IPS-18a (cell line): Measurements from ENCODE around the gene REC114.

Experiments
- H3K27ac ChIP-seq: one replicate; pipeline ENCODE4 v1.5.1; 2013; ENCODE audit warnings: low read length
- H3K27me3 ChIP-seq: one replicate; pipeline ENCODE4 v1.6.1; 2013; ENCODE audit warnings: mild to moderate bottlenecking, low read length; ENCODE audit not compliant: control insufficient read depth, insufficient read depth
- H3K36me3 ChIP-seq: one replicate; pipeline ENCODE4 v1.6.1; 2013; ENCODE audit warnings: low read depth, low read length; ENCODE audit not compliant: control insufficient read depth
- H3K4me1 ChIP-seq: one replicate; pipeline ENCODE4 v1.6.1; 2013; ENCODE audit warnings: low read depth, low read length; ENCODE audit not compliant: control insufficient read depth
- H3K4me3 ChIP-seq: one replicate; pipeline ENCODE4 v1.5.1; 2013; ENCODE audit warnings: low read length
- H3K9ac ChIP-seq: one replicate; pipeline ENCODE4 v1.6.1; 2013; ENCODE audit warnings: mild to moderate bottlenecking, low read length, moderate library complexity
- H3K9me3 ChIP-seq: one replicate; pipeline ENCODE4 v1.6.1; 2013; ENCODE audit warnings: low read depth, low read length; ENCODE audit not compliant: control insufficient read depth

The REC114 gene

DNA sequence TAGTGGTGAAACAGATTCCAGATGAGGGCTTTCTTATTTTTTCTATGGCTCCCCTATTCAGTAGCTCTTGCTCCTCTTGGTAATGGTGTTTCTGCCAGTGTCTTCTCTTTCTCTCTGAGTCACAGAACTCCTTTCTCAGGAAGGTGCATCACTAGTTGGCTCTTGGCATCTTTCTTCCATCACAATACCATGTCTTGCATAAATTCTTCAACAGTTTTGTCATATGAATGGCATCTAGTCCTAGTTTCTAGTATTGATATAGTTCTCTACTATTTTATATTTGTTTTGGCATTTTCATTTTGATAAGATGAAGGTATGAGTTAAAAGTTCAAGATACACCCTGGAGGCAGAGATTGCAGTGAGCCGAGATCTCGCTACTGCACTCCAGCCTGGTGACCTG is 51.0 kb downstream of the REC114 start:
- Histone ChIP-seq H3K4me3 (no peak overlapping the region), H3K9me3 (no peaks in the 10 kb centered on the region), H3K9ac (no peak overlapping the region), H3K27ac (no peak overlapping the region), H3K36me3 (no peaks in the 10 kb centered on the region), H3K4me1 (no peaks in the 10 kb centered on the region), H3K27me3 (no peaks in the 10 kb centered on the region)

DNA sequence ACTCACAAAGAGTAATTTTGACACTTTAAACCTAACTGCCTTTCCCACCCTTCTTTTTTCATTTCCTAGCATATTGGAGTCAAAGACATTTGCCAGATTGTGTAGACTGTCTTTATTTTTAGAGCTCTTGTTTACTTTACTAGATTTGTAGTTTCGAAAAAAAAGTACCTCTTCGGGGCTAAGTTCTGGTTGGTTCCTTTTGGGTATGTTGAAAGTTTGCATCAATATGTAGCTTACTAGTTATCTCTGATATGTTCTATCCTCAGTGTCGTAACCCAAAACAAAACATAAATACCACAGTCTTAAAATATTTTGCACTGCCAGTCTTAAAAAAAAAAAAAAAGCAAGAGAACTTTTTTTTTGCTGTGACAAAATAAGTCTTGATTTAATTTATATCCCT is 52.2 kb downstream of the REC114 start:
- Histone ChIP-seq H3K4me1 (no peaks in the 10 kb centered on the region), H3K4me3 (no peak overlapping the region), H3K36me3 (no peaks in the 10 kb centered on the region), H3K27me3 (no peaks in the 10 kb centered on the region), H3K27ac (no peak overlapping the region), H3K9me3 (no peaks in the 10 kb centered on the region), H3K9ac (no peak overlapping the region)

DNA sequence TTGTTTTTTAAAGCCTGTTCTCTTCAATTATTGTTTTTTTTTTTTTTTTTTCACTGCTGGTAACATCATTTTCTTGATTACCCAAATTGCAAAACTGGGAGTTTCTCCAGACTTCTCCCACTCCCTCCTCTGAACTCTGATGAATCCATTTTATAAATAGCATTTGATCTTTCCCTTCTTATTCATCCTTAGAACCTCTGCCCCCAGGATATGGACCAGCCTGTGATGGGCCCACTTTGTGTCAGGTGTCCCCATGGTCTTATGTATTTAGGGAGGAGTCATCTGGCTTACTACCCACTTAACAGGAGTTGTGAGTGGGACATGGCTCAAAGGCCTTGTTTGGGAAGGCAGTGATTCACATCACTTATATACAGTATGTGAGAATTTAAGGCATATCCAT is 57.7 kb downstream of the REC114 start:
- Histone ChIP-seq H3K9me3 (no peaks in the 10 kb centered on the region), H3K27me3 (no peaks in the 10 kb centered on the region), H3K27ac (no peak overlapping the region), H3K9ac (no peak overlapping the region), H3K36me3 (no peaks in the 10 kb centered on the region), H3K4me3 (no peak overlapping the region), H3K4me1 (no peaks in the 10 kb centered on the region)

DNA sequence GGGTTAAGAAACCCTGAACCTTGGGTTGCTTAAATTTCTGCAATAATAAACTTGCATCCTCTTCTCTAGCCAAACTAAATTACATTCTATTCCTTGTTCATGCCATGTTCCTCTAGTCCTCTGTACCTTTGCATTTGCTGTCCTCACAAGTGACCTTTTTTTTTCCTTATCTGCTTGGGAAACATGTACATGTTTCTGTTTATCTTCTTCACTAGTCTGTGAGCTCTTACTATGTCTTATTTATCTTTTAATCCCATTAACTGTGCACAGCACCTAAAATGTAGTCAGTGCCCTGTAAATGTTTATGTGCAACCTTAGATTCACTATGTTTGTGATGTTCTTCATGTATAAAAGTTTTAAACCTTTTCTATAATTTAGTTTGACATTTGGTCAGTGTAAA is 61.9 kb downstream of the REC114 start:
- H3K27ac ChIP-seq: no peak overlapping the region
- H3K4me3 ChIP-seq: no peak overlapping the region
- no peaks in the 10 kb centered on the region for H3K36me3 ChIP-seq
- no peaks in the 10 kb centered on the region for H3K9me3 ChIP-seq
- no peaks in the 10 kb centered on the region for H3K27me3 ChIP-seq
- no peak overlapping the region for H3K9ac ChIP-seq
- H3K4me1 ChIP-seq: no peaks in the 10 kb centered on the region

DNA sequence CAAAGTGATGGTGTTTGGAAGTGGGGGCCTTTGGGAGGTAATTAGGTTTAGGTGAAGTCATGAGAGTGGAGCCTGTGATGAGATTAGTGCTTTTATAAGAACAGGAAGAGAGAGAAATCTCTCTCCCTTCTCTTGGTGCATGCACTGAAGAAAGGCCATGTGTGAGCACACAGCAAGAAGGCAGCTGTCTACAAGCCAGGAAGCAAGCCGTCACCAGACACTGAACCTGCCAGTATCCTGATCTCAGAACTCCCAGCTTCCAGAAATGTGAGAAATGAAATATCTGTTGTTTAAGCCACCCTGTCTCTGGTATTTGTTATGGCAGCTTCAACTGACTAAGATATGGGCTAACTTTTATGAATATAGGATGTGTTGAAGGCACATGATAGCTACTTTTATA is 72.6 kb downstream of the REC114 start:
- no peaks in the 10 kb centered on the region for H3K36me3 ChIP-seq
- no peak overlapping the region for H3K9ac ChIP-seq
- H3K27me3 ChIP-seq: no peaks in the 10 kb centered on the region
- H3K9me3 ChIP-seq: no peaks in the 10 kb centered on the region
- no peak overlapping the region for H3K4me3 ChIP-seq
- H3K27ac ChIP-seq: no peak overlapping the region
- H3K4me1 ChIP-seq: peaks cover 20% of the 10 kb centered on the region

DNA sequence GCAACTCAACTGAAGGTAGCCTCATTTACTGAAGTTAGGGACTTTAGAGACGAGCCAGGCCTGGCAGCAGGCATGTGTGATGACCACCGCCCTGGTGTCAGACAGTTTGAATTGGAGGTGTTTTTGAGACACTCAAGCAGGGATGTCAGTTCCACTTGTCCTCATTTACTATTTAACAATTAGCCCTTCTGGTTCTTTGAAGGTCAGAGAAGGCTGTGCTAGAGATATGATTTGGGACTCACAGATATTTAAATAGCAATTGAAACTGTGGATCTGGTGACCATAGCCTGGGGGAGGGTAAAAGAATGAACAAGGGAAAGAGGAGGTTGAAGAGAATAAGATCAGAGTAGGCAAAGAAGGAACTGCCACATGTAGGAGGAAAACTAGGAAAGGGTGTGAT is 74.6 kb downstream of the REC114 start:
- Histone ChIP-seq H3K9ac (no peak overlapping the region), H3K4me1 (peaks cover 20% of the 10 kb centered on the region), H3K27ac (no peak overlapping the region), H3K27me3 (no peaks in the 10 kb centered on the region), H3K9me3 (no peaks in the 10 kb centered on the region), H3K36me3 (no peaks in the 10 kb centered on the region), H3K4me3 (no peak overlapping the region)

DNA sequence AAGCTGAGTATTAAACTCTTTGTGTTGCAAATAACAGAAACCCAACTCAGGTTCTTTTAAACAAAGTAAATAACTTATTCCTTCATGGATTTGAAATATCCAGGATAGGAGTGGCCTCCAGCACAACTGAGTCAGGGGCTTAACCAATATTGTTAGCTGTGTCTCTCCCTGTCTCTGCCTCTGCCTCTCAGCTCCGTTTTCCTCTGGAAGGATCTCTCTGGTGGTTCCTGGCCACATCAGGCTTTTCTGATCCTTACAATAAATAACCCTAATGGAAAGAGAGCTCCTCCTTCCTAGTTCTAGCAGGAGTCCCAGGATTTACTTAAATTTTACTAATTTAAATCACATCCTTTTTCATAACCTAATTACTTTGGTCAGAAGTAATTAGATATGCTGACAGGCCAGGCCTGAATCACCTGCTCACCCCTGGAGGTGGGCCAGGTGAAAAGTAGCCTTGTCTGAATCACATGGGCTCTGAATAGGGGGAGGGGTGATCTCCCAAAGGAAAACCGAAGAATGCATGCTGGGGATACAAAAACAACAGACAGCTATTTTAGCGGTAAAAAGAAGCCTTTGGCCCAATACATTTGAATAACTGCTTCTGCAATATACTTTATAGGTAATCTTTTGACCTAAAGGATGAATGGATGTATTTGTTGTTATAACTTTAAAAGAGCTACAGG is 75.4 kb downstream of the REC114 start:
- H3K9me3 ChIP-seq: no peaks in the 10 kb centered on the region
- no peak overlapping the region for H3K27ac ChIP-seq
- H3K36me3 ChIP-seq: no peaks in the 10 kb centered on the region
- H3K4me1 ChIP-seq: peaks cover 20% of the 10 kb centered on the region
- H3K4me3 ChIP-seq: no peak overlapping the region
- H3K27me3 ChIP-seq: no peaks in the 10 kb centered on the region
- H3K9ac ChIP-seq: no peak overlapping the region

DNA sequence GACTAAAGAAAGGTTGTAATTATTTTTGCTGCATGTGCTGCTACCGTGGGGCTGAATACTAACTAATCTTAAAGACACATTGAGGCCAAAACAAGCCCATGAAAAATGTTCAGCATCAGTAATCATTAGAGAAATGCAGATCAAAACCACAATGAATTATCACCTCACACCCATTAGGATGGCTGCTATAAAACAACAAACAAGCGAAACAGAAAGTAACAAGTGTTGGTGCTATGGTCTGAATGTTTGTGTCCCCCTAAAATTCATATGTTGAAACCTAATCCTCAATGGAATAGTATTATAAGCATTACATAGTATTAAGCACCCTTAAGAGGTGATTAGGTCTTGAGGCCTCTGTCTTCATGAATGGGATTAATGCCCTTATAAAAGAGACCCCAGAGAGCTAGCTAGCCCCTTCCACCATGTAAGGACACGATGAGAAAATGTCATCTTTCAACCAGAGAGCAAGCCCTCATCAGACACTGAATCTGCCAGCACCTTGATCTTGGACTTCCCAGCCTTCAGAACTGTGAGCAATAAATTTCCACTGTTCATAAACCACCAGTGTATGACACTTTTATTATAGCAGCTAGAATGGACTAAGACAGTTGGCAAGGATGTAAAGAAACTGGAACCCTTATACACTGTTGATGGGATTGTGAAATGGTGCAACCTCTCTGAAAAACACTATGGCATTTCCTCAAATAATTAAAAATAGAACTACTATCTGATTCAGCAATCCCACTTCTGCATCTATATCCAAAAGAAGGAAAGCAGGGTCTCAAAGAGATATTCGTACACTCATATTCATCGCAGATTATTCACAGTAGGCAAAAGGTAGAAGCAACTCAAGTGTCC is 76.1 kb downstream of the REC114 start:
- no peaks in the 10 kb centered on the region for H3K9me3 ChIP-seq
- H3K27ac ChIP-seq: no peak overlapping the region
- no peak overlapping the region for H3K4me3 ChIP-seq
- H3K27me3 ChIP-seq: no peaks in the 10 kb centered on the region
- peaks cover 20% of the 10 kb centered on the region for H3K4me1 ChIP-seq
- no peaks in the 10 kb centered on the region for H3K36me3 ChIP-seq
- H3K9ac ChIP-seq: no peak overlapping the region

DNA sequence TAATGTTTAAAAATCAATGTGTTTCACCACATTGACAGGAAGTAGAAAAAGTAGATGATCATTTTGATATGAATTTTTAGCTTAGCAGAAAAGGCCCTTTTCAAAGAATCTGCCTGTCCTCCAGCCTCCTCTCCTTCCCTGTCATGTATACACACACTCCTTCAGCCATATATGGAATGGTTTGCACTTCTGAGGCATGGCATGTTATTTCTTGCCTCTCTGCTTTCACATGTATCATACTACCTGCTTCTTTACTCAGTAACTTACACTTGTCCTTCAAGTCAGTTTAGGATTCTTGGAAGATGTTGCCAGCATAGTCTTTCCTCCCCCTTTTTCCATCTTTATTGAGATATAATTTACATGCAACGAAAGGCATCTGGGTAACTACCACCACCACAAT is 79.0 kb downstream of the REC114 start:
- no peaks in the 10 kb centered on the region for H3K36me3 ChIP-seq
- H3K9me3 ChIP-seq: no peaks in the 10 kb centered on the region
- H3K9ac ChIP-seq: no peak overlapping the region

DNA sequence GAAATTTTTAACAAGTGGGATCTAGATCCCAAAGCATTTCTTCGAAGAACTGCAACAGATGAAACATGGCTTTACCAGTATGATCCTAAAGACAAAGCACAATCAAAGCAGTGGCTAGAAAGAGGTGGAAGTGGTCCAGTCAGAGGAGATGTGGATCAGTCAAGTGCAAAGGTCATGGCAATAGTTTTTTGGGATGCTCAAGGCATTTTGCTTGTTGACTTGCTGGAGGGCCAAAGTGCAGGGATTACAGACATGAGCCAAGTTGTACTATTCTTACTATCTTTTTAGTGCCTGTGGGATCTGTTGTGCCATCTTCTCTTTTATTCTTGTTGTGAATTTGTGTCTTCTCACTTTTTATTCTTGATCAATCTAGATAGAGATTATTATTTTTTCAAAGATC is 82.0 kb downstream of the REC114 start:
- Histone ChIP-seq H3K27me3 (no peaks in the 10 kb centered on the region), H3K27ac (no peak overlapping the region), H3K9ac (no peak overlapping the region), H3K9me3 (no peaks in the 10 kb centered on the region), H3K36me3 (no peaks in the 10 kb centered on the region), H3K4me1 (peaks cover 3% of the 10 kb centered on the region), H3K4me3 (no peak overlapping the region)

More for the DNA sequence above, 79.0 kb downstream of the REC114 start:
- peaks cover 20% of the 10 kb centered on the region for H3K4me1 ChIP-seq
- H3K27me3 ChIP-seq: no peaks in the 10 kb centered on the region
- H3K4me3 ChIP-seq: no peak overlapping the region
- no peak overlapping the region for H3K27ac ChIP-seq

DNA sequence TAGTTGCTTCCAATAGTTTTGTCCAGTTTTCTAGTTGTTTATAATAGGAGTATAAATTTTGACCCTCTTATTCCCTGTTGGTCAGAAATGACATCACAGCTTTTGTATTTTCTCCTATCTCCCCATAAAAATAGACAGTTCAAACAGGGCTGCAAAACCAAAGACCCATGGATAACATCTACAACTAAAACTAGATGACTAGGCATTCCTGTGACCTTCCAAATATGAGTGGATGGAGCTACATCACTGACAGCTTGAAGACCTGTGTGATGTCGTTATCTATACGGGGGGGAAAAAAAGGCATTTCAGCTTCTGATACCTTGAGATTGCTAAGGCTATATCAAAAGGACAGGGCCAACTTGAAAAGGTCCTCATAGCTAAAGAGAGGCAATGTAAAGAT is 84.6 kb downstream of the REC114 start:
- H3K27me3 ChIP-seq: no peaks in the 10 kb centered on the region
- peaks cover 3% of the 10 kb centered on the region for H3K4me1 ChIP-seq
- H3K4me3 ChIP-seq: no peak overlapping the region
- H3K9me3 ChIP-seq: no peaks in the 10 kb centered on the region
- no peak overlapping the region for H3K9ac ChIP-seq
- no peak overlapping the region for H3K27ac ChIP-seq
- H3K36me3 ChIP-seq: no peaks in the 10 kb centered on the region

DNA sequence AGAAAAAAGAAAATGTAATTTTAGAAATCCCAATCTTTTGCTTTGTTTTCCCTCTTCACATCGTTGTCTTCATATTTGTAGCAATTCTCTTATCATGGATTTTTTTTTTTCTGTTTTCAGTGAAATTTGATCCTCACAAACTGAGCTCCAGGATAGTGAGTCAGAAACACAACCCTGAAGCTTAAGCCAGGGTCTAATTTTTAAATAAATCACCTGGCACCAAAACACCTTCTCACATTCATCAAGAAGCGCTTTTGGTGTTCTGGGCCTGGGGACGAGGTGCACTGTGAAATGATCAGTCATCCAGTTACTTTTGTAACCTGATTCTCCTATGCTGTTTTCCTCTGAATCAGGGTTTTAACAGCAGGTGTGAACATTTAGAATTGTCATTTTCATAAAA is 87.7 kb downstream of the REC114 start:
- H3K27ac ChIP-seq: no peak overlapping the region
- peaks cover 3% of the 10 kb centered on the region for H3K4me1 ChIP-seq
- no peaks in the 10 kb centered on the region for H3K9me3 ChIP-seq
- H3K4me3 ChIP-seq: no peak overlapping the region
- H3K36me3 ChIP-seq: no peaks in the 10 kb centered on the region
- no peaks in the 10 kb centered on the region for H3K27me3 ChIP-seq
- H3K9ac ChIP-seq: no peak overlapping the region
